Hematopoietic multipotent progenitor cell treated with erythropoietin and hydrocortisone succinate and interleukin-3 and kit ligand, for 15 days (in vitro differentiated cells): Measurements from ENCODE around the gene INIP.

Experiments used
- DNase-seq: peaks from one replicate; pipeline ENCODE4 v3.0.0-alpha.2; 2015; ENCODE audit warnings: low spot score

Gene INIP

DNA sequence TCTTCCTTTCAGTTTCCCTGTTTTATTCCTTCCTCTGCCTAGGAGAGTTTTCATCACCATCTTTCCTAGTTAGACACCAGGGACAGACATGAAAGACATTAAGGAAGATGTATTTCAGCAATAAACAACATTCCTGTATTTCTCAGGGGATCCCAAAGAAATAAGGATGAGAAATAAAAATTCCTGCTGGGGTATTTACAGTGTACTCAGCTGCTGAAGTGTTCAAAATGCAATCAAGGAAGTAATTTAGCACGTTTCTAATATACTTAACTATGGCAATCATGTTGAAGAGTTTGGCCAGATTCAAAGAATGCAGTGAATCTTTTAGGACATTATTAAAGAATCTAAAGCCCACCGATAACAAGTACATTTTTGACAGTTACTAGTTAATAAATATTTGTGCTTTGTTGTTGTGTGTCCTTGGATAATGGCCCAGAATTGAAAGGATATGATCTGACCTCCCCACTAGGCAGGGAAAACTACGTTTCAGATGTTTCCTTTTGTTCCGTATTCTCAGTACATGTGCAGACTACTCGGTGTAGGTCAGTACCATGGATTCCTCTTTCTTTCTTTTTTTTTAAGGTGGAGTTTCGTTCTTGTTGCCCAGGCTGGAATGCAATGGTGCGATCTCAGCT lies 46.8 kb downstream of the INIP start:
- no peak for DNase-seq

DNA sequence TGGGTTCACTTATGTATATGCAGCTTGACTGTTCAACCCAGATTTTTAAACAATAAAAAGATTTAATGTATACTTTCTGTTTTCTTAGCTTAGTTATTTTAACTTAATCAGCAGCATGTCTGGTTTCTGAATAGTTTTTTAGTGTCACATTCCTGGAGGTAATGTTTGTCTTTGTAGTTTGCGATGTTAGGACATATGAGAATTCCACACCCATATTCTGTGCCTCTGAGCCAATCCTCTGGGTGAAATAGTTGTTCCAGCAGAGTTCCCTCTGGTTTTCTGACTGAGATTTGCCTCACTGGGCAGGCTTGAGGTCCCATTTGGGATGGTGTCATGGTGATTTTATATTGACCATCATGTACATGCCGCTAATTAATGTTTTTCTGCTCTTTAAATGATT lies 48.6 kb downstream of the INIP start:
- DNase-seq: no peak

DNA sequence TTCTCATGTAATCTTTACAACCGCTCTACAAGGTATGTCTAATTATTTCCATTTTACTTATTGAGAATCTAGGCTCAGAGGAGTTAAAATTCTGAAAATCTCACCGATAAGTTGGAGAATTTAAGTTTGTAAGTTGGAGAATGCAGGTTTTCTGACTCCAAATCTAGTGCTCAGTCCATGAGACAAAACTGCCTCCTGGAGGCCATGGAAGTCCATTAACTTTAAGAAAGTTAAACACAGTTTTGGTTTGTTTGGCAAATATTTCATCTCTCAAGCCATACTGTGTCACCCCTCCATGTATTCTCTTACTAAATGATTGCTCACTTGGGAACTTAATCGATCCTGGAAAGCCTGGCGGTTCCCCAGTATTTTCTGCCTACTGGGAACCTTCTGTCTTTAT lies 52.6 kb downstream of the INIP start:
- no peak for DNase-seq

DNA sequence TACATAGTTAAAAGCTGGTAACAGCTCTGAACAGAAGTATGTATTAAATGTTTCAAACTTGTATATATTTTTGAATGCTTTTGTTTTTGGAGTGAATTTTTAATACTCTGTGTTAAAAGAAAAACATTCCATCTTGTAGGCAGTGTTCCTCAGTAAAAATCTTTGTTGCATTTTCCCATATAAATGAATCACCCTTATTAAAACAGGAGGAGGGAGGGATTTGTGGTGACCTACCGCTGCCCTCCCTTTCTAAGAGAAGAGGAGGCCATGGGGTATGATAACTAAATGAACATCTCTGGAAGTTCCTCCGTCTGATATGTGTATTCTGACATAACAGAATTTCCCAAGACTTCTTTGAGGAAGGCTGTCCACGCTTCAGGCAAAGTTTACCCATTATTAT lies 53.4 kb downstream of the INIP start:
- DNase-seq: no peak

DNA sequence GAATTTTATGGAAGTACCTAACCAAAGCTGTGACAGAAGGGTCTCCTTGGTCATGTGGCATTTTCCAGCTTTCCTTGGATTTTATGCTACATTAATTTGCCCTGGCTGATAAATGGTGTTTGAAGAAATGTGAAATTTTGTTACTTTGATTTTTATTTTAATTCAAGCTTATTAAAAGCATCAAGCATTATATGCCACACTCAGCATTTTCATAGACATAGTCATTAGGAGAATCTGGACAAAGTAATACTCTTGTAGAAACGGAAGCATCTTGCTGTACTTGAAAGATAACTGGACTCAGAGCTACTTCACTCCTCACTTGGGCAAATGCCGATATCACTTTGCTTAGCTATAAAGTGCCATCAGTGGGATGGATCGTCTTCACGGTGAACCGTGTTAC lies 54.2 kb downstream of the INIP start:
- no peak for DNase-seq

DNA sequence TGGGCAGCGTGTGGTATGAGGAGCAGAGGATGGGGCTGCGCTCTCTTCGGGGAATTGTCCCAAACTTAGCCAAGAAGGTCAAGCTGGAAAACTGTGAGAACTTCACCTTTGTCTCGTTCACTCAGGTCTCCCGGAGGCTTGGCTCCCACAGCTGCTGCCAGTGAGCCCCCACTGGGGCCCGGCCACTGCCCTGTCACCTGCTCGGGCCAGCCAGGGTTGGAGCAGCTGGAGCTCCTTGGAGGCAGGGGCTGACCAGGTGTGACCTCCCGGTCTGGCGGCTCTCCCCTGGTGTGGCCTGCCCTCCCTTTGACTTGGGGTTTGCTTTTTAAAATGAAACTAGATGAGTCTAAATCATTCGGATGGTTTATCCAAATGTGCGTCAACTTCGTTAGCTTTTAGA lies 58.0 kb downstream of the INIP start:
- DNase-seq: no peak

DNA sequence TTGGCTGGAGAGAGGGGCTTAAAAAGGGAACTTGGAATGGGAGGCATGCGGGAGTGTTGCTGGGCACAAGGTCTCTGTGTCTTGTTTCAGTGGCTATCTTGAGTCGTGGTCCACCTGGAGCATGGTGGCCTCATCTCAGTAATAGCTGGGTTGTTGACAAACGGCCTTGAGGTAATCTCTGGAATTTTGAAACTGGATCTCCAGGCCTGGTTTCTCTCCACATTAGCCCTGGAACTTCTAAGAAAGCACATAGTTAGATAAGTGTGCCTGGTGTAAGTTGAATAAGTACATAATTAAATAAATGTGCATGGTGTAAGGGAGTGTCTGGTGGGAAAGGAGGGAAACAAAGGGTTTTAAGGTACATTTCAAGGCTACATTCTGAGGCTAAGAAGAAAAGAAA lies 62.2 kb downstream of the INIP start:
- no peak for DNase-seq

DNA sequence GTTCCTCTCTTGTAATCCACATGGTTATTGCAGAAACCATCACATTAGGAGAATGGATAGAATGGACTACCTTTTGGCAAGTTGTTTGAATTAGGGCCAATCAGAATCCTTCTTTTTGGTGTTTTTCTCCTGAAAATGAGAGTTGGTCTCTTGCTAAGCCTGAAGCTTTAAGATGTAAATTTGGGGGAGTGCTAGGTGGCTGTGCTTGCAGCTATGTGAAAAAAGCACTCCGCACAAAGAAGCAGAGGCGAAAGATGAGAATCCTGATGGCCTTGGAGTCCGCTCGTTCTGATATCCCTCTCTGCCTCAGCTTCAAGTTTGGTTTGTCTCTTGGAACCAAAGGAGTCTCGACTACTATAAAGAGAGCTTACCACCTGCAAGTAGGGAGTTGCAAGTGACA lies 63.6 kb downstream of the INIP start:
- DNase-seq: no peak

DNA sequence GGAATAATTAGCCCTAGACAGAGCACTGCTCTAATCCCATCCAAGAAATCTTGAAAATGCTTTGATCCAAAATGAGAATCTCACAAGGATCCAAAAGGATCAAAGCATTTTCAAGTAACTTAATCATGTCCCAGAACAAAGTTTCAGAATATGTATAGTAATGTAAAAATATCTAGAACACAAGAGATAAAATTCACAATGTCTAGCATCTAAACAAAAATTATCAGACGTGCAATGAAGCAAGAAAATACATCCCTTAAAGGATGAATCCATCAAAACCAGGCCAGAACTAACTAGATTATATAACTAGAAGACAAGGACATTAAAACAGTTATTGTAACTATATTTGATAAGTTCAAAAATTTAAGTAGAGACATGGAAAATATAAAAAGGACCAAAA lies 69.3 kb downstream of the INIP start:
- no peak for DNase-seq

DNA sequence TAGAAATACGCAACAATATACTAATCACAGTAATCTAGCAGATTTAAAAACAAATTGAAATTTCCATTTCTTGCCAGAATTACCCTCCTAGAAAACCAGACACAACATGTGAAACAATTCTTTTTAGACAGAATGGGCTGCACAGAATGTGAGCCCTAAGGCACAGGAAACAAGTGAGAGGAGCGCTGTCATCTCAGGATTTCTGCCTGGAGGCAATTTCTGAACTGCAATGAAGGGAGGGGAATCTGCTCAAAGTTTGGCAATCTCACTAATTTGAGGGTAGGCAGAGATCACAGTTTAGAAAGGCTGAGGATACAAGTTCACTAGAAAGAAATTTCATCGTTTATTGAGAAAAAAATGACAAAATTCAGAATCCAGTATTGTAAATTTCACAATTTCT lies 70.3 kb downstream of the INIP start:
- DNase-seq: no peak

DNA sequence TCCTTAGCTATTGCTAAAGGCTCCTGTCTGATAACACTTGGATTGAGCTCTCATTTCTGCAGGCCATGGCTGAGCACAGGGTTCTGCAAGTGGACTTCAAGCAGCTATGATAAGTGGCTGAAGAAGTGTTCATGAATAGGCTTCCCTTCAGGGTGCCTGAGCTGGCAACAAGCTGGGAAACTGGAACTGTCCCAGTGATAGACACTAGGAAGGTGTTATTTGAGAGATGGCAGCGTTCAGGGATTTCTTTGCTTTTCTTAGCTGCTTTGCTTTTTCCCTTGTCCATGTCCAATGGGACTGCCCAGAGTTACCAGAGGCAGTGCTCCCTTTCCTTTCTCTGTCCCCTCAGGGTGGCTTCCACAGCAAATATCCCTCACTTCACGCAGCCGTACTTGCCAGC lies 75.8 kb downstream of the INIP start:
- DNase-seq: no peak

DNA sequence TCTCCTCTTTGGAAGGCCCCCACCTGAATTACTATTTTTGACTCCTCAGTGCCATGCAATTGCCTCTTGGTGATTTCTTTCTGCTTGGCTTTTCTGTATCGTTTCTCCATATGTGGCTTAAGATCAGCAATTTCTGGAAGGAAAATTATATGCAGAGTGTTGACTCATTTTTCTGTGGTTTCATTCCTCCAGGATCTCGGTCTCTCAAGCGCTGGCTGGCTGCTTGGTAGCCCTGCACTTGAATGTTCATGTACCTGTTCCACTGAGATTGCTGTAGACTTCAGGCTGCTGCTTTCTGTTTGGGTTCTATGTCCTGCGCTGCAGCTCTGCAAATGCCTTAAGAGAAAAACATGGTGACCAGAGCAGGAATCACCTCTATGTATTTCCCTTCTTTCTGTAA lies 77.6 kb downstream of the INIP start:
- DNase-seq: no peak
